ENCODE results near the gene DDX6. TPM values are rescaled to one million over a fixed set of nuclear protein-coding genes. Genes with fewer than 3 reads are reported as not detected.

Gene DDX6
- total and polyA plus RNA-seq, 7 donors: 18.8 to 90.9 (median 77.6) TPM

DNA sequence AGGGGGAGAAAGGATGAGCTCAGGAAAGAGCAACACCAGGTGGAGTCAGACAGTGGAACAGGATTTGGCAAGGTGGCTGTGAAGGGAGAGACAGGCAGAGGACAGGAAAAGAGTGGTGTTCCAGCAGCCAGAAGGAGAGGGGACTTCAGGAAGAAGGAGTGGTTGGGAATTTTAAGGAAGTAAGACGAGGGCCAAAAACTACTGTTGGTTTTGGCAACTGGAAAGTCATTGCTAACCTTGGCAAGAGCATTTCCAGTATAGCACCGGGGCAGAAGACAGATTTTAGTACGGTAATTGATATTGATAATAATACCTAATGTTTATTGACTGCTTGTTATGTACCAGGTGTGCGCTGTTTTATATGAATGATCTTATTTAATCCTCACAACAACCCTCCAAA lies 15.4 kb upstream of the DDX6 start:
- 66 to 75% (median 69%) methylated on average over 4 of the region's 4 CpGs for WGBS, 3 donors
- H3K27ac ChIP-seq: no peak overlapping the region
- H3K9me3 ChIP-seq: no peaks in the 10 kb centered on the region
- intact Hi-C loops (cut with DNase I): no loop called here
- no peaks in the 10 kb centered on the region for H3K4me1 ChIP-seq
- no peak overlapping the region for H3K4me3 ChIP-seq
- no peaks in the 10 kb centered on the region for H3K27me3 ChIP-seq (ENCODE audit: insufficient read depth in 3 of 3, low read length in 2 of 3)
- no peaks in the 10 kb centered on the region for H3K36me3 ChIP-seq (ENCODE audit: insufficient read depth in 1 of 2, low read depth in 1 of 2)
- TF ChIP-seq, protein P1, sequence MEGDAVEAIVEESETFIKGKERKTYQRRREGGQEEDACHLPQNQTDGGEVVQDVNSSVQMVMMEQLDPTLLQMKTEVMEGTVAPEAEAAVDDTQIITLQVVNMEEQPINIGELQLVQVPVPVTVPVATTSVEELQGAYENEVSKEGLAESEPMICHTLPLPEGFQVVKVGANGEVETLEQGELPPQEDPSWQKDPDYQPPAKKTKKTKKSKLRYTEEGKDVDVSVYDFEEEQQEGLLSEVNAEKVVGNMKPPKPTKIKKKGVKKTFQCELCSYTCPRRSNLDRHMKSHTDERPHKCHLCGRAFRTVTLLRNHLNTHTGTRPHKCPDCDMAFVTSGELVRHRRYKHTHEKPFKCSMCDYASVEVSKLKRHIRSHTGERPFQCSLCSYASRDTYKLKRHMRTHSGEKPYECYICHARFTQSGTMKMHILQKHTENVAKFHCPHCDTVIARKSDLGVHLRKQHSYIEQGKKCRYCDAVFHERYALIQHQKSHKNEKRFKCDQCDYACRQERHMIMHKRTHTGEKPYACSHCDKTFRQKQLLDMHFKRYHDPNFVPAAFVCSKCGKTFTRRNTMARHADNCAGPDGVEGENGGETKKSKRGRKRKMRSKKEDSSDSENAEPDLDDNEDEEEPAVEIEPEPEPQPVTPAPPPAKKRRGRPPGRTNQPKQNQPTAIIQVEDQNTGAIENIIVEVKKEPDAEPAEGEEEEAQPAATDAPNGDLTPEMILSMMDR (IDR thresholded peaks at IDR 0.05): no peak
- ATAC-seq (no peak), DNase-seq (no peak)

DNA sequence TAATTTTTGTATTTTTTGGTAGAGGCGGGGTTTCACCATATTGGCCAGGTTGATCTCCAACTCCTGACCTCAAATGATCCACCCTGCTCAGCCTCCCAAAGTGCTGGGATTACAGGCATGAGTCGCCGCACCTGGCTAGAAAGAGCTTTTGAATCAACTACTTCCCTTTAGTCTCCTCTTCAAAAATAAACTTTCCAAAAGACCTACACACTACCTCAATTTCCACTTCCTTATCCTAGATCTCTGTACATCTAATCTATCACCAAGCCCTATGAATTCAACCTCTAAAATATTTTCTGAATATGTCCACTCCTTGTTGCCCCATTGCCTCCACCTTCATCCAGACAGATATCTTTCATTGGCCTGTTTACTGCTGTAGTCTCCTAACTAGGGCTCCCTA lies 13.1 kb upstream of the DDX6 start:
- intact Hi-C loops (cut with DNase I): no loop called here
- peaks cover 0 to 1% (median 0%) of the 10 kb centered on the region in 3 donors for H3K27me3 ChIP-seq (ENCODE audit: insufficient read depth in 3 of 3, low read length in 2 of 3)
- whole genome bisulfite sequencing, 3 donors: 92 to 100% (median 94%) methylated on average over 3 of the region's 3 CpGs

DNA sequence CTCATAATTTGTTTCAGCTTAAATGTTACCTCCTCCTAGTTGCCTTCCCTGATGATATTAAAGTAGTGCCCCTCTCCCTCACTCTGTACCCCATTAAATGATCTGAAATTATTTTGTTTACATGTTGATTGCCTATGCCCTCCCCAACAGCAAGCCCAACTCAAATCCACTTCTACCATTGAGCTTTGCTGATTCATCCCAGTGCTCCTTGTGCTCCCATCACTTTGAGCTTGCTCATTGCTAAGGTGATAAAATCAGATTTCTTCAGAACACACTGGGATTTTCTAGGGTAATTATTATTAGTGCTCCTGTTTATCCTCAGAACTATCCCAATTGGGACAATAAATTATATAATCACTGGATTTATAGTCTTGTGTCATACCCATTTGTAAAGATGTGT lies 8.4 kb upstream of the DDX6 start:
- TF ChIP-seq, protein P1 (IDR thresholded peaks at IDR 0.05): no peak
- no peaks in the 10 kb centered on the region for H3K9me3 ChIP-seq
- H3K4me3 ChIP-seq: no peak overlapping the region
- no peaks in the 10 kb centered on the region for H3K4me1 ChIP-seq
- intact Hi-C loops (cut with DNase I): loop anchor here in 1 of 2 donors (10.0 kb wide), 1 partner anchor 65 kb away; no protein-coding TSS in a partner anchor
- no peaks in the 10 kb centered on the region for H3K36me3 ChIP-seq (ENCODE audit: insufficient read depth in 1 of 2, low read depth in 1 of 2)
- ATAC-seq (no peak), DNase-seq (no peak)
- H3K27ac ChIP-seq: no peak overlapping the region
- peaks cover 0 to 1% (median 0%) of the 10 kb centered on the region in 3 donors for H3K27me3 ChIP-seq (ENCODE audit: insufficient read depth in 3 of 3, low read length in 2 of 3)

More for the DNA sequence above, 13.1 kb upstream of the DDX6 start:
- H3K4me1 ChIP-seq: no peaks in the 10 kb centered on the region
- ATAC-seq (no peak), DNase-seq (no peak)
- TF ChIP-seq, protein P1 (IDR thresholded peaks at IDR 0.05): no peak
- H3K27ac ChIP-seq: no peak overlapping the region
- no peak overlapping the region for H3K4me3 ChIP-seq
- H3K36me3 ChIP-seq (ENCODE audit: insufficient read depth in 1 of 2, low read depth in 1 of 2): no peaks in the 10 kb centered on the region
- no peaks in the 10 kb centered on the region for H3K9me3 ChIP-seq

DNA sequence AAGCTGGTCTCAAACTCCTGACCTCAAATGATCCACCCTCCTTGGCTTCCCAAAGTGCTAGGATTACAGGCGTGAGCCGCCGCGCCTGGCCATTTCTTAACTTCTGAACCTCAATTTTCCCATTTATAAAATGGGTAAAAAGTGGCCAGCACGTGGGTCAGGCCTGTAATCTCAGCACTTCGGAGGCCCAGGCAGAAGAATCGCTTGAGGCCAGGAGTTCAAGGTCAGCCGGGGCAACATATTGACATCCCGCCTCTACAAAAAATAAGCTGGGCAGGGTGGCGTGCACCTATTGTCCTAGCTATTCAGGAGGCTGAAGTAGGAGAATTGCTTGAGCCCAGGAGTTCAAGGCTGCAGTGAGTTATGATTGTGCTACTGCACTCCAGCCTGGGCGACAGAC lies 6.5 kb upstream of the DDX6 start:
- no peaks in the 10 kb centered on the region for H3K4me1 ChIP-seq
- H3K4me3 ChIP-seq: no peak overlapping the region
- H3K27me3 ChIP-seq (ENCODE audit: insufficient read depth in 3 of 3, low read length in 2 of 3): peaks cover 0 to 1% (median 0%) of the 10 kb centered on the region in 3 donors
- WGBS, 3 donors: 89 to 95% (median 89%) methylated on average over 11 of the region's 11 CpGs
- DNase-seq: no peak
- H3K36me3 ChIP-seq (ENCODE audit: insufficient read depth in 1 of 2, low read depth in 1 of 2): no peaks in the 10 kb centered on the region
- no peaks in the 10 kb centered on the region for H3K9me3 ChIP-seq
- intact Hi-C loops (cut with DNase I): loop anchor here in 1 of 2 donors (10.0 kb wide), 1 partner anchor 67 kb away; no protein-coding TSS in a partner anchor
- no peak overlapping the region for H3K27ac ChIP-seq
- no peak for ATAC-seq
- TF ChIP-seq, protein P1 (IDR thresholded peaks at IDR 0.05): no peak

DNA sequence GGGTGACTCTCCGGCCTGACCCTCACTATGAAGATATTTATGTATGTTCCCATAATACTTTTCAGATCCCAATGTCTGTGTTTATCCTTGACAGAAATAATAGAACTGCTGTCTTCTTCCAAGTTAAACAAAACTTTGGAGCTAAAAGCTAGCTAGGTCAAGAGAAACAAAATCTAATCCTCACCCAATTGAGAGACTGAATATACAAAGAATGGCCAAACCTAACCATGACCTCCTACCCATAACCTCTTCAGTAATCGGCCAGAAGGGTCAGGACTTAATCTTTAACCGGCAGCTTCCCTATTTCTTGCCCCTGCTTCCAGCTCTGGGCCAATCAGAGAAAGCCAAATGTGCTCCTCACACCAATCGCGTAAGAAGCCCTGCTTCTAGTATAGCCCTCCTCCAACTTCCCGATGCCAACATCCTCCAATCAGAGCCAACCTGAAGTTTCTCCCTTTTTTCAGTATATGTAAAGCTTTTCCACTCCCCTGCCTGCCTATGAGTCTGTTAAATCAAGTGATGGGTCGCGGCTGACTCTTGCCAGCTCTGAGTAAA lies 1.7 kb upstream of the DDX6 start:
- WGBS, 3 donors: 23 to 39% (median 38%) methylated on average over 8 of the region's 8 CpGs
- intact Hi-C loops (cut with DNase I): loop anchor here (5.0 to 10.0 kb wide), 3 partner anchors 72 to 135 kb away; partner anchors contain the start of gene BCL9L (in 1 of the 2)
- ATAC-seq: peak; percentile 18 to 32 (median 27)
- H3K4me1 ChIP-seq: peaks cover 10% of the 10 kb centered on the region
- TF ChIP-seq, protein P1 (IDR thresholded peaks at IDR 0.05): no peak
- no peaks in the 10 kb centered on the region for H3K27me3 ChIP-seq (ENCODE audit: insufficient read depth in 3 of 3, low read length in 2 of 3)
- H3K27ac ChIP-seq: peak overlapping the region; percentile 97
- peak overlapping the region; percentile 89 for H3K4me3 ChIP-seq
- no peaks in the 10 kb centered on the region for H3K9me3 ChIP-seq
- no peaks in the 10 kb centered on the region for H3K36me3 ChIP-seq (ENCODE audit: insufficient read depth in 1 of 2, low read depth in 1 of 2)
- DNase-seq: peak in 1 of 2 donors; percentile 45
